NCI-H1092 treated with DMSO at 0.1 percent for 48 hours (cell line): Measurements from ENCODE around the gene DMPK.

ENCODE experiments used
- DNase-seq: peaks from one replicate; lab custom pipeline; 2025; lab: John Stamatoyannopoulos, UW

The DMPK gene

GRCh38 chr19:45782162-45782691 is at the start of gene DMPK:
Gene DMPK (minus strand): TSS chr19:45782490. CDS start chr19:45782352, 138 bp downstream.
- DNase-seq, result no peak

DNA sequence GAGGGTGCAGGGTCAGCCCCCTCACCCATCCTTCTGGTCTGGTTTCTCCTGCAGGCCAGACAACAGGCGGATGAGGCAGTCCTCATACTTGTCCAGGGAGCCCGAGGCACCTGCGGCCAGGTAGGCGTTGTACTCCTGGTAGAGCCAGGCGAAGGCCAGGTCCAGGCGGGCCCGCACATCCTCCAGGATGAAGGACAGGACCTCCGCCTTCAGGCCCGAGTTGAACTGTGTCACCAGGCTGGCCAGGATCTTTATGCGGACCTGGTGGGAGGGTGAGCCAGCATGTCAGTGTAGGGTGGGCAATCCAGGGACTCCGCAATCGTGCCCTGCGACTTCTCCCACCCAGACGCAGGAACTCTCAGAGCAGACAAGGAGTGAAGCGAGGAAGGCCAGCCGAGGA is 46.7 kb upstream of the DMPK start:
- no peak for DNase-seq

- no peak for DNase-seq
Measured at GRCh38 chr19:45828523-45828922, 46.2 kb upstream of the DMPK start.

DNA sequence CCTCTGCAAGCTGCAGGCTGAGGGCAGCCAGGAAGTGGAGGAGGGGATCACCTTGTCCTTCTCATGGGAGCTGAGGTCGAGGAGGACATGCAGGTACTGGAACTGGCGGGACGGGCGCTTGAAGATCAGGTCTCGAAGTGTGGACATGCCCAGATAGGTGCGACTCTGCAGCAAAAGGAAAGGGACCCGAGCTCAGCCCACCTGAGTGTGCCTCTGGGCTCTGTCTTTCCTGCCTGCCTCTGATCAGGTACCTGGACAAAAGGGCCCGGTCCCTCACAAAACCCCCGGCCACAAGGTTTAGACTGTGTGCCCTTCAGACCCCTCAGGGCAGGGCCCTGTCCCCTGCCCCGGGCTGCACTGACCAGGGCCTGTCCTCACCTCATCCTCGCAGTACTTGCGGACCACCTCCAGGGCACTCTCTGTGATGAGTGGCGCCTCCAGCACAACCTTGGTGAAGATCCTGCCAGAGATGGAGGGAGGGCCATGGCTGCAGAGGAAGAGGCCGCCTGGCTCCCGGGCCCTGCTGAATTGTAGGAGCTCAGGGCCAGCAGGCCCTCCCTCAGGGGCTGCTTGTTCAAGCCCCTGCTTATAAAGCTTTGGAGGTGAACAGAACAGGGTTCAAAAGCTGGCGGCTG is 45.3 kb upstream of the DMPK start:
- no peak for DNase-seq

DNA sequence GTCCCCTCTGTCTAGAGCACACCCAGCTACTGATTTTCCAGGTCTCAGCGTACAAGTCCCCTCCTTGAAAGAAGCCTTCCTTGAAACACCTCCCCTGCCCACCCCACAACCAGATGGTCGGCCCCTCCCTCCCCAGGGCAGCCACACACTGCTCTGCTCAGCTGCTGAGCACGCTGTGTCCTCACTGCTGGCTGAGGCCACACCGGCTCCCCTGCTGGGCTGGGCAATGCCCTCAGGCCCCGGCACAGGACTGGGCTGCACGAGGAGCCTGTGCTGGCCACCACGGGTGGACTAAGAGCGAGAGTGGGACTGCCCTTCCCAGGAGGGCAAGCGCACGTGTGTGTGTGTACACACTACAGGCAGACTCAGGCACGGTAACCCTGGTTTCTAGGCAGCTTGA is 44.6 kb upstream of the DMPK start:
- DNase-seq, result no peak

GRCh38 chr19:45825917-45826893 is 43.9 kb upstream of the DMPK start:
- no peak for DNase-seq

GRCh38 chr19:45825263-45825605 is 42.9 kb upstream of the DMPK start:
- DNase-seq, result no peak

GRCh38 chr19:45824531-45825262 is 42.4 kb upstream of the DMPK start:
- no peak for DNase-seq

DNA sequence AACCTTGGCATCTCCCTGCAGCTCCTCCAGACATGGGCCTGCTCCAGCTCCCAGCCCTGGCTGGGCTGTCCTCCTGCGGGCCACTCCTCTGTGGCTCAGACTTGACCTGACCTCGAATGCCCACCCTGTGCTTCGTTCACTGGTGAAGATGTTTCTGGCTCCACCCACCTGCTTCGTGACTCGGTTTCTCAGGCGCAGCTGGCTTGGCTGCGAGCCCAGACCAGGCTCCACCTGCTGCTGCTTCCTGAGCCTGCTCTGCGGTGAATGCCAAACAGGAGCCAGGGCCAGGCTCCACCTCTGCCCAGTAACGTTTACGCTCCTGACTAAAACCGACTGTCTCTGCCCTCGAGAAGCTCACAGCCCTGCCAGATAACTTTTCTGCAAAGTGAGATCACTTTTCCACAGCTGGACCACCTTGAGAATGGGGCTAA is 41.8 kb upstream of the DMPK start:
- DNase-seq, result peak; percentile 64

- DNase-seq, result no peak
Measured at GRCh38 chr19:45823182-45823581, 40.9 kb upstream of the DMPK start.

GRCh38 chr19:45822716-45823115 is 40.4 kb upstream of the DMPK start:
- no peak for DNase-seq

DNA sequence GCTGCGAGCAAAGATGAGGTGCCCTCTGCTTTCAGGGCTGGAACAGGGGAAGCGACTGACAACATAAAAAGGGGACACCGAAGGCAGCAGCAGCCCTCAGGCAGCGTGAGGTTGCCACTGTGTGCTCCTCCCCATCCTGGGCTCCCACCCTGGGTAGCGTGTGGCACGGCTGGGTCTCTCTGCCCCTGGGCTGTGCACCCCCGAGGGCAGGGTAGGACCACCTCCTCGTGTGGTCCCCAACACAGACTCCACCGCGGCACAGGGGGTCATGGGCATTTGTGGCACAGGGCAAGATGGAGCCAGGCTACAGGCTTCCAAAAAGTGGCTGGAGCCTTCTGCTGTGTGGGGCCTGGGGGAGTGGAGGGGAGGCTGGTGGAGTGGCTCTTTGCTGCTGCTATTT is 39.3 kb upstream of the DMPK start:
- no peak for DNase-seq

DNA sequence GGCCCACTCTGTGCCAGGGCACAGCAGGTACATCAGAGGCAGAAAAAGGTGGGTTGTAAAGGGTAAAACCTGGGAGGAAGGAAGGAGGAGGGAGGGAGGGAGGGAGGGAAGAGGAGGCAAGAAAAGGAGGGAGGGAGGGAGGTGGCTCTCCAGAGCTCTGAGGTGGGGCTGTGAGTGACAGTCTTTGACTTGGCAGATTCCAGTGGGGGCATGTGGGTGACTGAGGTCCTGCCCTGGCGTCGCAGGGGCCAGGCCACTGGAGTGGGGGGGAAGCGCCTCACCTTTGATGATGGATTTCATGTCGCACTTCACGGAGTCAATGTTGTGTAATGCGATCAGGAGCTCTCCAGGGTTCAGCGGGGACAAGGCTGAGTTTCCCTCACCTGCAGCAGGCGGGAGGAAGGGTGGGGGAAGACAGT is 38.8 kb upstream of the DMPK start:
- no peak for DNase-seq

GRCh38 chr19:45820413-45821102 is 38.3 kb upstream of the DMPK start:
- DNase-seq, result no peak

GRCh38 chr19:45819769-45820168 is 37.5 kb upstream of the DMPK start:
- no peak for DNase-seq

GRCh38 chr19:45817725-45818301 is 35.5 kb upstream of the DMPK start:
- no peak for DNase-seq

- DNase-seq, result peak; percentile 78
Measured at GRCh38 chr19:45817010-45817724, 34.9 kb upstream of the DMPK start.

- DNase-seq, result no peak
Measured at GRCh38 chr19:45816236-45817009, 34.1 kb upstream of the DMPK start.

GRCh38 chr19:45815481-45816216 is 33.4 kb upstream of the DMPK start:
- DNase-seq, result no peak
